Esophagus (tissue), 2 donors: ENCODE data around the gene EZH1. TPM values are rescaled to one million over a fixed set of nuclear protein-coding genes. Genes with fewer than 3 reads are reported as not detected.

Experiments
- H3K27ac ChIP-seq, 2 donors: one replicate each; pipeline ENCODE4 v1.5.1; 2013; ENCODE audit warnings: low read depth in 2 of 2, mild to moderate bottlenecking in 2 of 2, inconsistent platforms in 1 of 2, low read length in 1 of 2, moderate library complexity in 1 of 2
- H3K27me3 ChIP-seq, 2 donors: one replicate each; pipeline ENCODE4 v1.6.1; 2013; ENCODE audit warnings: low read length in 2 of 2, control low read depth in 1 of 2, mild to moderate bottlenecking in 1 of 2; ENCODE audit not compliant: insufficient read depth in 2 of 2, control insufficient read depth in 1 of 2
- H3K36me3 ChIP-seq, 2 donors: one replicate each; pipeline ENCODE4 v1.6.1; 2013; ENCODE audit warnings: low read length in 1 of 2; ENCODE audit not compliant: control insufficient read depth in 2 of 2, insufficient read depth in 2 of 2
- H3K4me1 ChIP-seq, 2 donors: one replicate each; pipeline ENCODE4 v1.6.1; 2013; ENCODE audit warnings: low read length in 1 of 2; ENCODE audit not compliant: control insufficient read depth in 2 of 2, insufficient read depth in 2 of 2
- H3K4me3 ChIP-seq, 2 donors: one replicate each; pipeline ENCODE4 v1.5.1; 2013; ENCODE audit warnings: low read length in 2 of 2, mild to moderate bottlenecking in 2 of 2, low read depth in 1 of 2, moderate library complexity in 1 of 2
- H3K9me3 ChIP-seq, 2 donors: one replicate each; pipeline ENCODE4 v1.6.1; 2013; ENCODE audit warnings: mild to moderate bottlenecking in 2 of 2, low read depth in 1 of 2, low read length in 1 of 2, moderate library complexity in 1 of 2; ENCODE audit not compliant: control insufficient read depth in 2 of 2, insufficient read depth in 1 of 2
- WGBS, 2 donors: extraction: QIAGEN DNeasy Blood & Tissue Kit; methylation state at CpG; one replicate each; pipeline ENCODE4 v1.1.7; 2013; 5-methylcytosine and 5-hydroxymethylcytosine counted together
- polyA plus RNA-seq, 2 donors: library from polyadenylated mRNA; stranded (reverse); fragments of 200-250 nt; gene quantifications; one replicate each; pipeline ENCODE4 v1.2.3, GENCODE V29; 2013
- donor health status: healthy with polysubstance abuse.
- donor health status: Bipolar disorder and iron deficiency.

The EZH1 gene
- polyA plus RNA-seq, 2 donors: 15.6 to 19.8 TPM

- peaks cover 4 to 23% of the 10 kb centered on the region in 2 donors for H3K4me1 ChIP-seq
- 32 to 41% methylated on average over 29 of the region's 29 CpGs for WGBS, 2 donors
- H3K27ac ChIP-seq: no peak overlapping the region
- H3K4me3 ChIP-seq: peak overlapping the region; percentile 54 to 60
- H3K9me3 ChIP-seq: no peaks in the 10 kb centered on the region
- H3K36me3 ChIP-seq: peaks cover 5 to 10% of the 10 kb centered on the region in 2 donors
- H3K27me3 ChIP-seq: peaks cover 0 to 30% of the 10 kb centered on the region in 2 donors
Measured at GRCh38 chr17:42782166-42783061, 37.6 kb upstream of the EZH1 start.

GRCh38 chr17:42781639-42782165, 36.9 kb upstream of the EZH1 start:
- Histone ChIP-seq H3K9me3 (no peaks in the 10 kb centered on the region), H3K27ac (no peak overlapping the region), H3K27me3 (peaks cover 0 to 30% of the 10 kb centered on the region in 2 donors), H3K36me3 (peaks cover 5 to 10% of the 10 kb centered on the region in 2 donors), H3K4me1 (peaks cover 4 to 23% of the 10 kb centered on the region in 2 donors), H3K4me3 (peak overlapping the region; percentile 54 to 60)
- WGBS, 2 donors: 38 to 48% methylated on average over 10 of the region's 10 CpGs

GRCh38 chr17:42780851-42781638, 36.2 kb upstream of the EZH1 start:
- Histone ChIP-seq H3K4me3 (peak overlapping the region; percentile 54 to 60), H3K9me3 (no peaks in the 10 kb centered on the region), H3K27ac (peak overlapping the region in 1 of 2 donors; percentile 54), H3K36me3 (peaks cover 5 to 10% of the 10 kb centered on the region in 2 donors), H3K27me3 (peaks cover 0 to 30% of the 10 kb centered on the region in 2 donors), H3K4me1 (peaks cover 4 to 23% of the 10 kb centered on the region in 2 donors)
- WGBS, 2 donors: 8 to 9% methylated on average over 39 of the region's 39 CpGs

GRCh38 chr17:42779936-42780850, 35.4 kb upstream of the EZH1 start, which contains the start of gene WNK4:
Gene WNK4, plus strand, starts transcription at chr17:42780610. Its CDS starts 89 bp downstream, at chr17:42780699.
- 8 to 12% methylated on average over 49 to 65 of the region's 65 CpGs for WGBS, 2 donors
- Histone ChIP-seq H3K4me3 (peak within 1 kb of the TSS; percentile 54 to 60), H3K4me1 (peaks cover 4 to 21% of the 10 kb centered on the region in 2 donors), H3K36me3 (peaks cover 5 to 15% of the 10 kb centered on the region in 2 donors), H3K27me3 (peaks cover 0 to 26% of the 10 kb centered on the region in 2 donors), H3K9me3 (no peaks in the 10 kb centered on the region), H3K27ac (peak within 1 kb of the TSS in 1 of 2 donors; percentile 54)

- no peak overlapping the region for H3K4me3 ChIP-seq
- peaks cover 0 to 20% of the 10 kb centered on the region in 2 donors for H3K27me3 ChIP-seq
- peaks cover under 1 to 17% of the 10 kb centered on the region in 2 donors for H3K4me1 ChIP-seq
- no peak overlapping the region for H3K27ac ChIP-seq
- no peaks in the 10 kb centered on the region for H3K9me3 ChIP-seq
- H3K36me3 ChIP-seq: peaks cover 5 to 15% of the 10 kb centered on the region in 2 donors
- 73% methylated on average over 3 of the region's 3 CpGs for whole genome bisulfite sequencing, 2 donors
Measured at GRCh38 chr17:42779304-42779935, 34.6 kb upstream of the EZH1 start.

GRCh38 chr17:42778570-42778969, 33.7 kb upstream of the EZH1 start:
- Histone ChIP-seq H3K27ac (no peak overlapping the region), H3K4me1 (peaks cover 2 to 13% of the 10 kb centered on the region in 2 donors), H3K4me3 (no peak overlapping the region), H3K27me3 (peaks cover 0 to 20% of the 10 kb centered on the region in 2 donors), H3K36me3 (peaks cover 5 to 15% of the 10 kb centered on the region in 2 donors), H3K9me3 (no peaks in the 10 kb centered on the region)
- 87 to 89% methylated on average over 5 of the region's 5 CpGs for whole genome bisulfite sequencing, 2 donors

GRCh38 chr17:42775534-42776098, 30.8 kb upstream of the EZH1 start:
- Histone ChIP-seq H3K27me3 (no peaks in the 10 kb centered on the region), H3K4me3 (no peak overlapping the region), H3K4me1 (peaks cover 1 to 2% of the 10 kb centered on the region in 2 donors), H3K27ac (no peak overlapping the region), H3K36me3 (peaks cover 5 to 15% of the 10 kb centered on the region in 2 donors), H3K9me3 (no peaks in the 10 kb centered on the region)
- WGBS, 2 donors: 73 to 75% methylated on average over 3 of the region's 3 CpGs

GRCh38 chr17:42774066-42774745, 29.4 kb upstream of the EZH1 start:
- H3K4me3 ChIP-seq: peak overlapping the region; percentile 96 to 98
- H3K36me3 ChIP-seq: peaks cover 5 to 13% of the 10 kb centered on the region in 2 donors
- 62 to 73% methylated on average over 3 of the region's 3 CpGs for WGBS, 2 donors
- peaks cover 0 to 2% of the 10 kb centered on the region in 2 donors for H3K4me1 ChIP-seq
- H3K27ac ChIP-seq: peak overlapping the region in 1 of 2 donors; percentile 89
- no peaks in the 10 kb centered on the region for H3K27me3 ChIP-seq
- H3K9me3 ChIP-seq: no peaks in the 10 kb centered on the region
